Nephron progenitor cell (in vitro differentiated cells): Measurements from ENCODE around the gene KIF5A.
A peak's percentile ranks its signal among the peaks of the same experiment; 100 is the strongest.
"Not testable (repeated sequence)": the region's sequence is repeated elsewhere in the genome, so short reads cannot be mapped to it uniquely, and the experiment has no call there.

Source experiments
- DNase-seq: peaks from one replicate; pipeline ENCODE4 v3.0.0; 2021
- H3K27ac Mint-ChIP-seq: 2 replicates; pipeline ENCODE4 v1.8.0; 2021; ENCODE audit warnings: mild to moderate bottlenecking, moderate library complexity, mixed read lengths
- H3K27me3 Mint-ChIP-seq: 2 replicates; pipeline ENCODE4 v1.8.0; 2021; ENCODE audit warnings: mild to moderate bottlenecking, low read depth, mixed read lengths; ENCODE audit not compliant: poor library complexity
- H3K36me3 Mint-ChIP-seq: 2 replicates; pipeline ENCODE4 v1.8.0; 2021; ENCODE audit warnings: low read depth, mixed read lengths
- H3K4me1 Mint-ChIP-seq: 2 replicates; pipeline ENCODE4 v1.8.0; 2021; ENCODE audit warnings: mixed read lengths
- H3K4me3 Mint-ChIP-seq: 2 replicates; pipeline ENCODE4 v1.8.0; 2021; ENCODE audit warnings: mild to moderate bottlenecking, moderate library complexity, mixed read lengths
- H3K9me3 Mint-ChIP-seq: 2 replicates; pipeline ENCODE4 v1.8.0; 2021; ENCODE audit warnings: mild to moderate bottlenecking, moderate library complexity, mixed read lengths
- CTCF ChIP-seq: fragments of 200-600 bp; sonication (generic); IDR thresholded peaks from 2 replicates; pipeline ENCODE4 v1.5.0; 2021; ENCODE audit warnings: antibody characterized with exemption

The KIF5A gene

DNA sequence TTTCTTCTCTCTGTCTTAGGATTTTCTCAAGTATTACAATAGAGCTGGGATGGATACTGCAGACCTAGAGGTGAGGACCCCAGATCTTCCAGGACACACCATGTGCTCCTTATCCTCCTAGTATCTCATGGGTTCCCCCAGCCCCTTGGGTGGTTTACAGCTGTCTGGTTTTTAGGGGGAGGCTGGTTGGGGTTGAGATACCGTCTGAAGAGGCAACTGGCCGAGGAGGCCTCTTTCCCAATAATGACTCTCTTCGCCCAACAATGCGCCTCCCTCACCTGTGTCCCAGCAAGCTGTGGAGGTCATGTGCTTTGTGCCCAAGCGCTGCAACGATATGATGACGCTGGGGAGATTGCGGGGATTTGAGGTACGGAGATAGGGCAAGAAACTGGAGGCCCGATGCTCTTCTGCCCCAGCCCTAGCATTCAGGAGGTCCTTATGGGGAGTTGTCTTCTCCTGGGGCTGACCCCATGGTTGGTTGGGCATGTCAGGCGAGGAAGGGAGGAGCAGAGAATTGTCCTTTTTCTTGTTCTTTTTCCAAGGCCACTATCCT is 65.2 kb downstream of the KIF5A start:
- Mint-ChIP-seq H3K4me3 (no peak overlapping the region), H3K36me3 (peaks cover 53% of the 10 kb centered on the region), H3K9me3 (peaks cover 3% of the 10 kb centered on the region), H3K27ac (no peak overlapping the region), H3K27me3 (peaks cover 92% of the 10 kb centered on the region), H3K4me1 (peaks cover 22% of the 10 kb centered on the region)
- no peak for TF ChIP-seq CTCF
- DNase-seq, result no peak

- H3K4me3 Mint-ChIP-seq, result no peak overlapping the region
- H3K27ac Mint-ChIP-seq, result no peak overlapping the region
- H3K27me3 Mint-ChIP-seq, result peaks cover 92% of the 10 kb centered on the region
- peaks cover 21% of the 10 kb centered on the region for H3K4me1 Mint-ChIP-seq
- DNase-seq, result no peak
- peaks cover 53% of the 10 kb centered on the region for H3K36me3 Mint-ChIP-seq
- H3K9me3 Mint-ChIP-seq, result peaks cover 3% of the 10 kb centered on the region
- TF ChIP-seq CTCF, result no peak
Measured at GRCh38 chr12:57615637-57616036, 65.8 kb downstream of the KIF5A start.

DNA sequence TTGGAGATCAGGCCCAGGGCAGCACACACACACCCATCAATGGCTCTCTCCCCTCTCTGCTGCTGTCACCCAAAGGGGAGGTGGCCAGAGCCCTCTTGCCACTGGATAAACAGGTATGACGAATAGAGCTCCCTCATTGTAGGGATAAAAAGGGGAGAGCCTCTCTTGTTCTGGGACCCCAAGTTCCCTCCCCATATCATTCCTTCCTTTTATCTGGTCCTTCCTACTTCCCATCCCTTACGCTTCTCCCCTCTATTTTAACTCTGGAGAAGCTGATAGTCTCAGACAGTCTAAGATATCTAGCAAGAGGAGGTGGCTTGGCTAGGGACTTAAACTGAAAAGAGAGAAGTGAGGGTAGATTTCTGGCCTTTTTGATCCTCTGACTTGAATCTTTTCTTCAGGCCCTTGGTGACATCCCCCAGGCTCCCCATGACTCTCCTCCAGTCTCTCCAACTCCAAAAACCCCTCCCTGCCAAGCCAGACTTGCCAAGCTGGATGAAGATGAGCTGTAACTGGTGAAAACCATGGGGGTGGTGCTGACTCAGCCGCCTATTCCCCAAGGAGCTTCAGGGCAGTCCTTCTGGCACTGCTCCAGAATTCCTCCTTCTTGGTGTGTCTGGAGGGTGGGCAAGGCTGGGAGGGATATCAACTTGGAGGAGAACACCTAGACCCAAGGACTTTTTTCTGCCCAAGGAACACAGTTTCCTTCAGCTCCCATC is 66.7 kb downstream of the KIF5A start:
- no peak overlapping the region for H3K27ac Mint-ChIP-seq
- TF ChIP-seq CTCF, result no peak
- no peak for DNase-seq
- H3K4me3 Mint-ChIP-seq, result no peak overlapping the region
- H3K27me3 Mint-ChIP-seq, result peaks cover 96% of the 10 kb centered on the region
- H3K36me3 Mint-ChIP-seq, result peaks cover 53% of the 10 kb centered on the region
- H3K4me1 Mint-ChIP-seq, result peaks cover 30% of the 10 kb centered on the region
- peaks cover 3% of the 10 kb centered on the region for H3K9me3 Mint-ChIP-seq

GRCh38 chr12:57617942-57618341 is 68.1 kb downstream of the KIF5A start:
- H3K27me3 Mint-ChIP-seq, result peaks cover 100% of the 10 kb centered on the region
- peaks cover 52% of the 10 kb centered on the region for H3K36me3 Mint-ChIP-seq
- no peak overlapping the region for H3K4me3 Mint-ChIP-seq
- TF ChIP-seq CTCF, result no peak
- H3K4me1 Mint-ChIP-seq, result peaks cover 27% of the 10 kb centered on the region
- peaks cover 3% of the 10 kb centered on the region for H3K9me3 Mint-ChIP-seq
- H3K27ac Mint-ChIP-seq, result no peak overlapping the region
- DNase-seq, result no peak

DNA sequence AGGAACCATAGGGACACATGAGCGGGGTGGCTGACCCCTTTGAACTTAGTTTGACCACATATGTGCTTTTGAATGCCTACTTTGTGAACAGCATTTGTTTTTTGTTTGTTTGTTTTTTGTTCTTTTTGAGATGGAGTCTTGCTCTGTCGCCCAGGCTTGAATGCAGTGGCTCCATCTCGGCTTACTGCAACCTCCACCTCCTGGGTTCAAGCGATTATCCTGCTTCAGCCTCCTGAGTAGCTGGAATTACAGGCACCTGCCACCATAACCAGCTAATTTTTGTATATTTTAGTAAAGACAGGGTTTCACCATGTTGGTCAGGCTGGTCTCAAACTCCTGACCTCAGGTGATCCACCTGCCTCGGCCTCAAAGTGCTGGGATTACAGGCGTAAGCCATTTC is 68.6 kb downstream of the KIF5A start:
- peaks cover 47% of the 10 kb centered on the region for H3K36me3 Mint-ChIP-seq
- H3K27ac Mint-ChIP-seq, H3K4me3 Mint-ChIP-seq, DNase-seq, H3K9me3 Mint-ChIP-seq: not testable (repeated sequence)
- H3K4me1 Mint-ChIP-seq, result peaks cover 27% of the 10 kb centered on the region
- H3K27me3 Mint-ChIP-seq, result peaks cover 100% of the 10 kb centered on the region

GRCh38 chr12:57618966-57619433 is 69.2 kb downstream of the KIF5A start:
- Mint-ChIP-seq H3K36me3 (peaks cover 42% of the 10 kb centered on the region), H3K27me3 (peaks cover 100% of the 10 kb centered on the region), H3K4me1 (peaks cover 27% of the 10 kb centered on the region), H3K4me3 (peak overlapping the region; percentile 78), H3K9me3 (peaks cover 3% of the 10 kb centered on the region), H3K27ac (no peak overlapping the region)
- no peak for DNase-seq
- no peak for TF ChIP-seq CTCF
